Measurements from ENCODE around the gene SLC35E4.
A peak's percentile ranks its signal among the peaks of the same experiment; 100 is the strongest.
"Not testable (repeated sequence)": the region's sequence is repeated elsewhere in the genome, so short reads cannot be mapped to it uniquely, and the experiment has no call there.

SLC35E4 gene

GRCh38 chr22:30635273-30636225, at the start of gene SLC35E4:
Gene SLC35E4, plus strand, starts transcription at chr22:30635781. Its CDS starts 670 bp downstream, at chr22:30636451.
- peak; percentile 85 to 87 for ATAC-seq

DNA sequence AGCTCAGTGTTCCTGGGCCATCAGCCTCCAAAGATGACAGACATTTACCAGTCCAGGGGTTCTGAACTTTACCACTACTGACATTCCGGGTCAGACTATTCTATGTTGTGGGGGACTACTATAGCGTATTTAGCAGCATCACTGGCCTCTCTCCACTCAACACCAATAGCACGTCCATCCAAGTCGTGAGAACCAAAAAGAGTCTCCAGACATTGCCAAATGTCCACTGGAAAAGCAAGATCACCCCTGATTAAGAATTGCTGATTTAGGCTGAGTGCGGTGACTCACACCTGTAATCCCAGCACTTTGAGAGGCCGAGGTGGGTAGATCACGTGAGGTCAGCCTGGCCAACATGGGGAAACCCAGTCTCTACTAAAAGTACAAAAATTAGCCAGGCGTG, 49.2 kb upstream of the SLC35E4 start:
- no peak for ATAC-seq

- no peak for ATAC-seq
Observed at GRCh38 chr22:30591191-30591587, 44.4 kb upstream of the SLC35E4 start.

- peak; percentile 100 for ATAC-seq
Observed at GRCh38 chr22:30591588-30592359, 43.8 kb upstream of the SLC35E4 start, which contains the start of gene PES1. Gene PES1, minus strand, starts transcription at chr22:30591910. Its CDS starts 77 bp downstream, at chr22:30591833.

GRCh38 chr22:30592360-30592713, 43.2 kb upstream of the SLC35E4 start:
- ATAC-seq: not testable (repeated sequence)

- ATAC-seq: no peak
Observed at GRCh38 chr22:30596199-30596598, 39.4 kb upstream of the SLC35E4 start.

DNA sequence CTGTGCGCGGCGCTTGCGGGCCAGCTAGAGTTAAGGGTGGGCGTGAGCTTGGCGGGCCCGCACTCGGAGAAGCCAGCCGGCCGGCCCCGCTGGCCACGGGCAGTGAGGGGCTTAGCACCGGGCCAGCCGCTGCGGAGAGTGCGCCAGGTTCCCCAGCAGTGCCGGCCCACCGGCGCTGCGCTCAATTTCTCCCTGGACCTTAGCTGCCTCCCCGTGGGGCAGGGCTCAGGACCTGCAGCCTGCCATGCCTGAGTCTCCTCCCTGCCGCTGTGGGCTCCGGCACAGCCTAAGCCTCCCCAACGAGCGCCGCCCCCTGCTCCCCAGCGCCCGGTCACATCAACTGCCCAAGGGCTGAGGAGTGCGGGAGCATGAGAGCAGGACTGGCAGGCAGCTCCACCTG, 38.7 kb upstream of the SLC35E4 start:
- ATAC-seq: no peak

- ATAC-seq: no peak
Observed at GRCh38 chr22:30598986-30599385, 36.6 kb upstream of the SLC35E4 start.

GRCh38 chr22:30600921-30601320, 34.7 kb upstream of the SLC35E4 start:
- no peak for ATAC-seq

- ATAC-seq: no peak
Observed at GRCh38 chr22:30601464-30601863, 34.1 kb upstream of the SLC35E4 start.

DNA sequence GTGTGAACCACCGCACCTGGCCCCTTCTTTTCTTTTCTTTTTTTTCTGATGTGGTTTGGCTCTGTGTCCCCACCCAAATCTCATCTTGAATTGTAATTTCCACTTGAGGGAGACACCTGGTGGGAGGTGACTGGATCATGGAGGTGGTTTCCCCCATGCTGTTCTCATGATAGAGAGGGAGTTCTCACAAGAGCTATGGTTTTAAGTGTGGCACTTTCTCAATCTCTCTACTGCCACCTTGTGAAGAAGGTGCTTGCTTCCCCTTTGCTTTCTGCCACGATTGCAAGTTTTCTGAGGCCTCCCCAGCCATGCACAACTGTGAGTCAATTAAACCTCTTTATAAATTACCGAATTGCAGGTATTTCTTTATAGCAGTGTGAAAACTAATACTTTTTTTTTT, 33.5 kb upstream of the SLC35E4 start:
- no peak for ATAC-seq

- no peak for ATAC-seq
Observed at GRCh38 chr22:30603801-30604200, 31.8 kb upstream of the SLC35E4 start.

DNA sequence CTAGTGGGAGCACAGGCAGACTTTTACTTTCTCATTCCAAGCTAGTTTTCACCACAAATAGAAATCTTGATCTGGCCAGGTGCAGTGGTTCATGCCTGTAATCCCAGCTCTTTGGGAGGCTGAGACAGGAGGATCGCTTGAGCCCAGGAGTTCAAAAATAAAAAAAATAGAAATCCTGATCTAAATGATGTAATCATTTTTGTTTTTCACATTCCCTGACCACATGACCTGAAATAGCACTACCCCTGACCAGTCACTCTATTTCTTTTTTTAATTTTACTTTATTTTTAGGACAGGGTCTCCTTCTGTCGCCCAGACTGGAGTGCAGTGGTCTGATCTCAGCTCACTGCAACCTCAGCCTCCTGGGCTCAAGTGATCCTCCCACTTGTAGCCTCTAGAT, 30.9 kb upstream of the SLC35E4 start:
- no peak for ATAC-seq

GRCh38 chr22:30605449-30606110, 30.0 kb upstream of the SLC35E4 start:
- peak; percentile 37 for ATAC-seq

DNA sequence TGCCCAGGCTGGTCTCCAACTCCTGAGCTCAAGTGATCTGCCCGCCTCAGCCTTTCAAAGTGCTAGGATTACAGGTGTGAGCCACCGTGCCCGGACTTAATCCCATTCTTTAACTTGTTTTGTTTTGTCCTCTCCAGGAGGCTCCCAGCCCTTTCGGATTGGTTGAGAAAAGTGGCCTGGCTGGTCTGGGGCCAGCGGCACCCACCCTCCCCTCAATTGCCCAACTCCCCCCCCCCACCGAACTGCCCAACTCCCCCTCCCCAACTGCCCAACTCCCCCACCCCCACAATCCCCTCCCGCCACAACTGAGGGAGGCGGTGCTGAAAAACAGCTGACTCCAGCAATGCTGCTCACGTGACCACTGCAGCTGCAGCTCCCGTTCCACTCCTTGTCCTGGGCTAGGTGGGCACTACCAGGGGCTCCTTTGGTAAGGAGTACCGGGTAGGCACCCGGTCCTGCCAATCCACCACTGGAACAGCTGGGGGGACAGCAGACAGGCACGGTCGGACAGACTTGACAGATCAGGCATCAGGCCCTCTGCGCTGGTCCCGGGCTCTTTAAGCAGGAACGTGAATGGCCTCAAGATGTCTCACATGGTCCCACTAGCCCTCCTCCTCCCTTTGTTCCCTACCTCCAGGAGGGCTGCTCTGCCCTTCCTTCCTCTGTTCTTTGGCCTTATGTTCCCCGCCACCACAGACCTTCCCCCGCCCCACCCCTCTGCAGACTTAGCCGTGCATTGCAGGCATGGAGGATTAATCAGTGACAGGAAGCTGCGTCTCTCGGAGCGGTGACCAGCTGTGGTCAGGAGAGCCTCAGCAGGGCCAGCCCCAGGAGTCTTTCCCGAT, 28.9 kb upstream of the SLC35E4 start, which contains the start of gene TCN2:
TSS of gene TCN2 (plus strand) at position 720 of the 845 bp plus-strand sequence. CDS start 158 bp downstream, outside the sequence.
- ATAC-seq: peak; percentile 73 to 75

DNA sequence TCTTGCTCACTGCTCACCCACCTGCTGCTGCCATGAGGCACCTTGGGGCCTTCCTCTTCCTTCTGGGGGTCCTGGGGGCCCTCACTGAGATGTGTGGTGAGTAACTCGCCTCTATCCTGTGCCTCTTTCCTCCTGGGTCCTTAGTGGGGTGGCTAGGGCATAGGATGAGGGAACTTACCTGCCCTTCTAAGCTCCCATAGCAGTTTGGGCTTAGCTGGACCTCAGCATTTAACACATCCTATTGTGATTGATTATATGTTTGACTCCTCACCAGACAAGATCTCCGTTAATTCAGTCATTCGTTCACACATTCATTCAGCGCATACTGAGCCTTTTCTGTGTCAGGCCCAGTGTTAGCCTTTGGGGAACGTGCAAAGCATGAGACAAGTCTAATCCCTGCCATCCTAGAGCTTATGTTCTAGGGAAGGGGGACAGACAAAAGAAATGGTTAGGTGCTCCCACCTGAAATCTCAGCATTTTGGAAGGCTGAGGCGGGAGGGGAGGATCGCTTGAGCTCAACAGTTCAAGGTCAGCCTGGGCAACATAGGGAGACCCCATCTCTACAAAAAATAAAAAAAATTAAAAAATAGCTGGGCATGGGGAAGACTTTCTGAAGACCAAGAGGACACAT, 28.2 kb upstream of the SLC35E4 start:
- ATAC-seq: no peak

- ATAC-seq: no peak
Observed at GRCh38 chr22:30607939-30608338, 27.6 kb upstream of the SLC35E4 start.

GRCh38 chr22:30609260-30610185, 26.1 kb upstream of the SLC35E4 start:
- ATAC-seq: peak; percentile 42 to 52

GRCh38 chr22:30610299-30610698, 25.3 kb upstream of the SLC35E4 start:
- ATAC-seq: no peak

DNA sequence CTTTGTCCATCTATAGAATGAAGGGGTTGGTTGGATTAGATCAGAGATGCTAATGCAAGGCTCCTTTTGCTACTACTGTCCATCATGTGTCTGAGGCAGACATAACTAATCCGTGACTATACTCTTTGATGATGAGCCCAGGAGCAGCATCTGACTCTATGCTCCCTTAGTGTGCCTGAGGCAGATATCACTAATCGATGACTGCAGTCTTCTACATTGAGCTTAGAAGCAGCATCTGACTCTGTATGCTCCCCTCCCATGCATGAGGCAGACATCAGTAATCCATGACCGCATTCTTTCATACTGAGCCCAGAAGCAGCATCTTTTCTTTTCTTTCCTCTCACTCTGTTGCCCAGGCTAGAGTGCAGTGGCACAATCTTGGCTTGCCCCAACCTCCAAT, 24.4 kb upstream of the SLC35E4 start:
- no peak for ATAC-seq

All from activated CD4-positive, CD25-positive, alpha-beta regulatory T cell treated with anti-CD3 and anti-CD28 coated beads, Interleukin-2, amount 50 U/mL, for 24 hours (primary cell).